Kidney (tissue), 14 donors: ENCODE measurements around the gene TOGARAM1. TPM values are rescaled to one million over a fixed set of nuclear protein-coding genes. Genes with fewer than 3 reads are reported as not detected.

Source experiments
- DNase-seq, 5 donors: peaks; one replicate each; pipeline ENCODE4 v3.0.0-alpha.2; 2013 to 2020
- FAIRE-seq: peaks from 2 replicates; lab custom pipeline; 2012; peaks lifted over from hg19 to GRCh38; lab: Jason Lieb, UNC
- H3K27ac ChIP-seq, 2 donors: one replicate each; pipeline ENCODE4 v1.7.0; 2013; ENCODE audit warnings: low read depth in 2 of 2, low read length in 2 of 2, inconsistent platforms in 1 of 2
- H3K27me3 ChIP-seq: one replicate; pipeline ENCODE4 v1.7.1; 2013; ENCODE audit warnings: low read length, inconsistent platforms; ENCODE audit not compliant: control insufficient read depth, insufficient read depth
- H3K36me3 ChIP-seq, 3 donors: one replicate each; pipeline versions ENCODE4 v1.7.0 to v1.7.1; 2013; ENCODE audit warnings: low read length in 3 of 3, control low read depth in 1 of 3, inconsistent platforms in 1 of 3; ENCODE audit not compliant: insufficient read depth in 3 of 3, control insufficient read depth in 2 of 3
- H3K4me1 ChIP-seq, 3 donors: one replicate each; pipeline versions ENCODE4 v1.7.0 to v1.7.1; 2013; ENCODE audit warnings: low read length in 3 of 3, inconsistent platforms in 1 of 3, low read depth in 1 of 3; ENCODE audit not compliant: control insufficient read depth in 2 of 3, insufficient read depth in 2 of 3
- H3K4me3 ChIP-seq, 3 donors: one replicate each; pipeline versions ENCODE4 v1.7.0 to v1.8.1; 2013; ENCODE audit warnings: low read length in 3 of 3, control low read depth in 1 of 3, inconsistent platforms in 1 of 3
- H3K9ac ChIP-seq, 3 donors: one replicate each; pipeline versions ENCODE4 v1.7.0 to v1.7.1; 2013; ENCODE audit warnings: low read length in 3 of 3, control low read depth in 1 of 3, inconsistent platforms in 1 of 3
- H3K9me3 ChIP-seq, 3 donors: one replicate each; pipeline versions ENCODE4 v1.7.0 to v1.7.1; 2013; ENCODE audit warnings: low read length in 3 of 3, control low read depth in 1 of 3, inconsistent platforms in 1 of 3; ENCODE audit not compliant: control insufficient read depth in 2 of 3, insufficient read depth in 1 of 3
- CTCF ChIP-seq: IDR thresholded peaks from 3 replicates; pipeline ENCODE4 v1.5.1; 2012; ENCODE audit warnings: mild to moderate bottlenecking, moderate library complexity, borderline replicate concordance; ENCODE audit not compliant: insufficient read depth; ENCODE audit errors: extremely low read depth
- intact Hi-C: fragments of 100-400 bp; cut with DNase I; formaldehyde crosslinking; loops from one replicate; pipeline ENCODE4 v1.11.1; 2022
- polyA plus RNA-seq: library from polyadenylated mRNA; stranded (reverse); fragments of 350-450 nt; fragmentation: Illumina TruSeq; extraction: RNeasy Lipid Tissue Mini Kit (QIAGEN cat#74804); gene quantifications from one replicate; pipeline ENCODE4 v1.2.3, GENCODE V29; 2014; ENCODE audit warnings: low read depth, low replicate concordance; ENCODE audit not compliant: insufficient read depth
- total RNA-seq: library from RNA; stranded (reverse); fragmentation: NEBNext Ultra II Directional; extraction: Animal tissue kit (Norgen Biotek cat#: 25700); gene quantifications from one replicate; pipeline ENCODE4 v1.2.1, GENCODE V29; 2021
- donor health status: control.
- donor health status: control.
- donor health status: control.
- donor health status: control.
- donor health status: control.
- donor health status: DM: yes; HTN: yes; CAD: no.
- donor health status: Normal renal cell carcinoma (clear cell type).

TOGARAM1 gene
- total and polyA plus RNA-seq, 2 donors from 2014 or later: 9.5 to 25.6 TPM

GRCh38 chr14:44966601-44967336 lies 4.8 kb downstream of the TOGARAM1 start:
- Histone ChIP-seq H3K36me3 (peaks cover 0 to 2% (median 0%) of the 10 kb centered on the region in 3 donors), H3K27me3 (no peaks in the 10 kb centered on the region), H3K9ac (no peak overlapping the region), H3K9me3 (peaks cover 0 to 2% (median 0%) of the 10 kb centered on the region in 3 donors), H3K27ac (no peak overlapping the region), H3K4me1 (peaks cover 0 to 17% (median 4%) of the 10 kb centered on the region in 3 donors), H3K4me3 (peak overlapping the region; percentile 42 to 72 (median 55))
- FAIRE-seq: no peak
- intact Hi-C loops: no loop called here
- DNase-seq: peak in 1 of 5 donors; percentile 33
- no peak for TF ChIP-seq CTCF

- intact Hi-C loops: no loop called here
- Histone ChIP-seq H3K9ac (no peak overlapping the region), H3K4me1 (peaks cover 0 to 13% (median 4%) of the 10 kb centered on the region in 3 donors), H3K4me3 (peak overlapping the region in 2 of 3 donors; percentile 25 to 27), H3K27me3 (no peaks in the 10 kb centered on the region), H3K27ac (no peak overlapping the region), H3K36me3 (peaks cover 0 to 2% (median 0%) of the 10 kb centered on the region in 3 donors), H3K9me3 (peaks cover 0 to 2% (median 0%) of the 10 kb centered on the region in 3 donors)
- no peak for FAIRE-seq
- TF ChIP-seq CTCF: no peak
- DNase-seq: no peak
Observed at GRCh38 chr14:44968714-44969113, 6.7 kb downstream of the TOGARAM1 start.

- FAIRE-seq (no peak), DNase-seq (no peak)
- H3K9ac ChIP-seq: no peak overlapping the region
- intact Hi-C loops: no loop called here
- no peak overlapping the region for H3K4me3 ChIP-seq
- H3K9me3 ChIP-seq: peaks cover 0 to 2% (median 0%) of the 10 kb centered on the region in 3 donors
- H3K4me1 ChIP-seq: peaks cover 0 to 7% (median 4%) of the 10 kb centered on the region in 3 donors
- no peak for TF ChIP-seq CTCF
- no peaks in the 10 kb centered on the region for H3K27me3 ChIP-seq
- H3K36me3 ChIP-seq: peaks cover 0 to 2% (median 0%) of the 10 kb centered on the region in 3 donors
- H3K27ac ChIP-seq: no peak overlapping the region
Observed at GRCh38 chr14:44970907-44971306, 8.9 kb downstream of the TOGARAM1 start.
